Keratinocyte (primary cell): ENCODE measurements around the gene S100A6. TPM values are rescaled to one million over a fixed set of nuclear protein-coding genes. Genes with fewer than 3 reads are reported as not detected.

Source experiments
- DNase-seq: peaks from one replicate; pipeline ENCODE4 v3.0.0-alpha.2; 2011; ENCODE audit warnings: low read depth, missing footprints, low spot score
- FAIRE-seq: peaks from 2 replicates; lab custom pipeline; 2011; peaks lifted over from hg19 to GRCh38; lab: Jason Lieb, UNC
- H2AFZ ChIP-seq: 2 replicates; pipeline ENCODE4 v1.6.0; 2012; ENCODE audit warnings: low read length, control low read depth, inconsistent platforms; ENCODE audit not compliant: control insufficient read depth
- H3K27ac ChIP-seq: 2 replicates; pipeline ENCODE4 v1.5.1; 2011; ENCODE audit warnings: low read length; ENCODE audit not compliant: control insufficient read depth, insufficient read depth
- H3K27me3 ChIP-seq: 3 replicates; pipeline ENCODE4 v1.6.0; 2011; ENCODE audit warnings: low read length; ENCODE audit not compliant: control insufficient read depth, insufficient read depth; ENCODE audit errors: extremely low read depth
- H3K36me3 ChIP-seq, 2 experiments: 2 replicates in 1 of 2; 3 replicates in 1 of 2; pipeline ENCODE4 v1.5.1; 2011; ENCODE audit warnings: low read length in 2 of 2, mild to moderate bottlenecking in 1 of 2; ENCODE audit not compliant: control insufficient read depth in 2 of 2, insufficient read depth in 2 of 2; ENCODE audit errors: extremely low read depth in 1 of 2
- H3K4me1 ChIP-seq: 3 replicates; pipeline ENCODE4 v1.5.1; 2011; ENCODE audit warnings: low read length; ENCODE audit not compliant: control insufficient read depth, insufficient read depth; ENCODE audit errors: extremely low read depth
- H3K4me2 ChIP-seq: 3 replicates; pipeline ENCODE4 v1.6.0; 2011; ENCODE audit warnings: low read depth, low read length; ENCODE audit not compliant: control insufficient read depth, insufficient read depth; ENCODE audit errors: extremely low read depth
- H3K4me3 ChIP-seq, 3 experiments: fragments of 200-600 bp in 1 of 3; sonication (generic) in 1 of 3; 2 replicates in 2 of 3; 3 replicates in 1 of 3; pipeline ENCODE4 v1.5.1; 2011 to 2016; ENCODE audit warnings: low read length in 3 of 3, mild to moderate bottlenecking in 3 of 3, control low read depth in 2 of 3, inconsistent platforms in 1 of 3, low read depth in 1 of 3, mixed read lengths in 1 of 3, mixed run types in 1 of 3, moderate library complexity in 1 of 3; ENCODE audit not compliant: control insufficient read depth in 2 of 3, insufficient read depth in 2 of 3; ENCODE audit errors: extremely low read depth in 1 of 3
- H3K79me2 ChIP-seq: 2 replicates; pipeline ENCODE4 v1.6.0; 2012; ENCODE audit warnings: low read length; ENCODE audit not compliant: control insufficient read depth, insufficient read depth
- H3K9ac ChIP-seq: 3 replicates; pipeline ENCODE4 v1.6.0; 2011; ENCODE audit warnings: low read length; ENCODE audit not compliant: control insufficient read depth, insufficient read depth; ENCODE audit errors: extremely low read depth
- H3K9me1 ChIP-seq: 3 replicates; pipeline ENCODE4 v1.6.0; 2011; ENCODE audit warnings: low read length; ENCODE audit not compliant: control insufficient read depth, insufficient read depth; ENCODE audit errors: extremely low read depth
- H3K9me3 ChIP-seq: 2 replicates; pipeline ENCODE4 v1.5.1; 2012; ENCODE audit warnings: low read depth, low read length; ENCODE audit not compliant: control insufficient read depth
- H4K20me1 ChIP-seq: 3 replicates; pipeline ENCODE4 v1.6.0; 2011; ENCODE audit warnings: low read length; ENCODE audit not compliant: control insufficient read depth, insufficient read depth; ENCODE audit errors: extremely low read depth
- EZH2 ChIP-seq: IDR thresholded peaks from one replicate; pipeline ENCODE4 v1.6.1; 2012; ENCODE audit warnings: inconsistent platforms, mild to moderate bottlenecking, low read length, moderate library complexity
- dilution Hi-C: fragments of 300-500 bp; cut with MboI; formaldehyde crosslinking; loops from one replicate; pipeline ENCODE4 v1.7.0; 2020; ENCODE audit warnings: low sequenced_read_pairs; ENCODE audit not compliant: extremely low pct_ligation_motif_present
- polyA plus RNA-seq, 5 experiments: library from polyadenylated mRNA; depleted of rRNA in 3 of 5; stranded (reverse) in 3 of 5; stranded (forward) in 1 of 5; unstranded in 1 of 5; fragments of >200 nt; gene quantifications; 1 replicate in 1 of 5; 2 replicates in 3 of 5; 3 replicates in 1 of 5; pipeline versions ENCODE4 v1.2.1 to v1.2.3, GENCODE V29; 2011 to 2012; ENCODE audit warnings: missing spikeins in 2 of 5, low read depth in 1 of 5, low replicate concordance in 1 of 5
- TF ChIP-seq, protein P1 (sequence below), 3 experiments: IDR thresholded peaks in 1 of 3; conservative IDR thresholded peaks in 1 of 3; optimal IDR thresholded peaks in 1 of 3; 2 replicates in 2 of 3; 3 replicates in 1 of 3; pipeline versions ENCODE3 to v1.5.1; 2011; ENCODE audit warnings: low read length in 3 of 3, mild to moderate bottlenecking in 3 of 3, moderate library complexity in 2 of 3, control low read depth in 1 of 3, inconsistent platforms in 1 of 3; ENCODE audit not compliant: insufficient read depth in 2 of 3; ENCODE audit errors: extremely low read depth in 1 of 3

The S100A6 gene
- polyA plus RNA-seq, 1 donor (not counting 4 experiments of a cell fraction or from before 2014, with no cell fraction given): 2,598 TPM

DNA sequence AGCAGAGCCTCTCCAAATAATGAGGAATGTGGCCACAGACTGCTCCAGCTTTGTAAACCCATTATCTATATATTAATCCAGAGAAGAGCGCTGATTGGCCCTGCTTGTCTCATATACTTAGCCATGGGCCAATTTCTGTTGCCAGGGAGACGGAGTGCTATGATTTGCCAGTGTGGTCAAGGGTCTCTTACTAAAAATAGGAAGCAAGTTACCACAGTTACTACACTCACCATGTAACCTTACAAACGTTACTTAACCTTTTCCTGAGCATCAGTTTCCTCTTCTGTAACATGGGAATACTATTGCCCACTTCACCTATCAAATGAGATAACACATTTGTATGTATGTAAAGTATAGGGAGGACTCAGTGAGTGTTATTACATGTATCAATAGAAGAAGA, 37.6 kb upstream of the S100A6 start:
- Histone ChIP-seq H3K9me1 (no peaks in the 10 kb centered on the region), H3K79me2 (no peaks in the 10 kb centered on the region), H3K9me3 (no peaks in the 10 kb centered on the region), H4K20me1 (no peaks in the 10 kb centered on the region), H2AFZ (no peak overlapping the region), H3K4me2 (peak overlapping the region; percentile 81), H3K27me3 (no peaks in the 10 kb centered on the region), H3K36me3 (no peaks in the 10 kb centered on the region), H3K9ac (no peak overlapping the region), H3K27ac (peak overlapping the region; percentile 81), H3K4me3 (no peak overlapping the region), H3K4me1 (peaks cover 45% of the 10 kb centered on the region)
- no peak for FAIRE-seq
- TF ChIP-seq, protein P1, sequence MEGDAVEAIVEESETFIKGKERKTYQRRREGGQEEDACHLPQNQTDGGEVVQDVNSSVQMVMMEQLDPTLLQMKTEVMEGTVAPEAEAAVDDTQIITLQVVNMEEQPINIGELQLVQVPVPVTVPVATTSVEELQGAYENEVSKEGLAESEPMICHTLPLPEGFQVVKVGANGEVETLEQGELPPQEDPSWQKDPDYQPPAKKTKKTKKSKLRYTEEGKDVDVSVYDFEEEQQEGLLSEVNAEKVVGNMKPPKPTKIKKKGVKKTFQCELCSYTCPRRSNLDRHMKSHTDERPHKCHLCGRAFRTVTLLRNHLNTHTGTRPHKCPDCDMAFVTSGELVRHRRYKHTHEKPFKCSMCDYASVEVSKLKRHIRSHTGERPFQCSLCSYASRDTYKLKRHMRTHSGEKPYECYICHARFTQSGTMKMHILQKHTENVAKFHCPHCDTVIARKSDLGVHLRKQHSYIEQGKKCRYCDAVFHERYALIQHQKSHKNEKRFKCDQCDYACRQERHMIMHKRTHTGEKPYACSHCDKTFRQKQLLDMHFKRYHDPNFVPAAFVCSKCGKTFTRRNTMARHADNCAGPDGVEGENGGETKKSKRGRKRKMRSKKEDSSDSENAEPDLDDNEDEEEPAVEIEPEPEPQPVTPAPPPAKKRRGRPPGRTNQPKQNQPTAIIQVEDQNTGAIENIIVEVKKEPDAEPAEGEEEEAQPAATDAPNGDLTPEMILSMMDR (optimal IDR thresholded peaks at IDR 0.05 in 1 of 3, IDR thresholded peaks at IDR 0.05 in 1 of 3, conservative IDR thresholded peaks at IDR 0.05 in 1 of 3; ENCODE audit: extremely low read depth in 1 of 3, insufficient read depth in 2 of 3, low read length in 3 of 3): no peak
- TF ChIP-seq EZH2: no peak
- dilution Hi-C loops: no loop called here
- DNase-seq: no peak

DNA sequence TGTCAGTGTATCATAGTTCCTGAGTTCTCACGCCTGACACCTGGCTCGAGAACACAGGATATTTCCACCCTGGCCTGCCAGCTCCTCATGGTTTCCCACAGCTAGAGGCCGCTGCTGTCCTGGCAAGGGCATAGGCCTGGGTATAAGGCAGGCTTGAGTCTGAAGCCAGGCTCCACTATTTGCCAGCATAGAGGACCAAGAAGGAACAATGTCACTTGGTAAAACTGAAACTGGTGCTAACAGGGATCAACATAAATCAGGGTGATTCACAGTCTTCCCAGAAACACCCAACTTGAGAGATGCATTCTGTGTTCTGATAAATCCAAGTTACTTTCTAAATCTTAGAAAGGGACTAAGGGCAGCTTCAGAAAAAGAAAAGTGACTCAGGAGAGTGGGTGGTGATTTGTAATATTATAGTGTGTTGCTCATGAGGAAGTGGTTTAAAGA, 36.8 kb upstream of the S100A6 start:
- no peaks in the 10 kb centered on the region for H4K20me1 ChIP-seq
- H3K4me2 ChIP-seq: peak overlapping the region; percentile 81
- peaks cover 45% of the 10 kb centered on the region for H3K4me1 ChIP-seq
- no peak overlapping the region for H3K4me3 ChIP-seq
- no peaks in the 10 kb centered on the region for H3K36me3 ChIP-seq
- no peak overlapping the region for H2AFZ ChIP-seq
- FAIRE-seq (peak; percentile 44), DNase-seq (no peak)
- H3K9ac ChIP-seq: peak overlapping the region; percentile 52
- H3K27me3 ChIP-seq: no peaks in the 10 kb centered on the region
- no peaks in the 10 kb centered on the region for H3K9me1 ChIP-seq
- H3K27ac ChIP-seq: peak overlapping the region; percentile 81
- H3K9me3 ChIP-seq: no peaks in the 10 kb centered on the region
- dilution Hi-C loops: no loop called here
- no peaks in the 10 kb centered on the region for H3K79me2 ChIP-seq
- no peak for TF ChIP-seq EZH2
- TF ChIP-seq, protein P1 (optimal IDR thresholded peaks at IDR 0.05 in 1 of 3, IDR thresholded peaks at IDR 0.05 in 1 of 3, conservative IDR thresholded peaks at IDR 0.05 in 1 of 3; ENCODE audit: extremely low read depth in 1 of 3, insufficient read depth in 2 of 3, low read length in 3 of 3): peak in 2 of 3 experiments; percentile 83 to 95
